ENCODE results near the gene RBMS3.
"Not testable (repeated sequence)": the region's sequence is repeated elsewhere in the genome, so short reads cannot be mapped to it uniquely, and the experiment has no call there.

RBMS3 gene

GRCh38 chr3:29440413-29441305, 159.8 kb downstream of the RBMS3 start:
- DNase-seq, result no peak

DNA sequence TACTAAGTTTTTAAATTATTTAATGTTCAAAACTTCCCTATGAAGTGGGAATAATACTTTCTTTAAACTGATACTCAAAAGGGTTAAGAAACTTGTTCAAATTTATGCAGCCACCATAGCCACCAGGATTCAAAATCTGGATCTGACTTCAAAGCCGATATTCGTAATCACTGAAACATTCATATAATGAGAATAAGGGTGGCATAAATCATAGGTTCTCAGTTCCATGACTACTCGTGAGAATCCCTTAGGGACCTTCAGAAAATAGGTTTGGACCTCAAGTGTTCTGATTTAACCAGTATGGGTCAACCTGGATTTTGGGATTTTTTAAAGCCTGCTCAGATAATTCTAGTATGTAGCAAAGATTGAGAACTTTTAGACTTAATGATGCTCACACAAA, 160.6 kb downstream of the RBMS3 start:
- DNase-seq, result no peak

- no peak for DNase-seq
Measured at GRCh38 chr3:29447946-29448627, 167.2 kb downstream of the RBMS3 start.

GRCh38 chr3:29451920-29452319, 171.0 kb downstream of the RBMS3 start:
- no peak for DNase-seq

GRCh38 chr3:29452934-29453283, 172.0 kb downstream of the RBMS3 start:
- no peak for DNase-seq

GRCh38 chr3:29453284-29454001, 172.6 kb downstream of the RBMS3 start:
- peak in 1 of 2 donors; percentile 9 for DNase-seq

- DNase-seq, result peak in 1 of 2 donors; percentile 12
Measured at GRCh38 chr3:29454161-29454611, 173.3 kb downstream of the RBMS3 start.

GRCh38 chr3:29456901-29457300, 176.0 kb downstream of the RBMS3 start:
- no peak for DNase-seq

GRCh38 chr3:29463304-29463703, 182.4 kb downstream of the RBMS3 start:
- DNase-seq, result no peak

- no peak for DNase-seq
Measured at GRCh38 chr3:29465836-29466235, 185.0 kb downstream of the RBMS3 start.

GRCh38 chr3:29466442-29466841, 185.6 kb downstream of the RBMS3 start:
- DNase-seq, result no peak

DNA sequence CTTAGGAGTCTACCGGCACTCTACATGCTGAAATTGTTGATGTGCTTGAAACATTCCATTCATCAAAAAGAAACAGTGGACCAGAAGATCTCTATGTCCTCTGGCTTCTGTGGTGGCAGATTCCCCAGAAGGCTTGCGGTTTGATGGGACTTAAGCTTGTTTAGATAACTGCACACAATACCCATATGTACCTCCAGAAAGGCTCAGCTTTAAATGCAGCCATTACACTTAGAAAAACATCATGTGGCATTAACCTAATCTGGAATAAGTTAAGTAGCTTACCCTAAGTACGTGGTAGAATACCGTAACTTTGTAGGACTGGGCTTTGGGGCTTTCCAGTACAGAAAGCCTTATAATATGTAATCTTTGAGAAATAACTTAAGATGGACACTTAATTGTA, 187.3 kb downstream of the RBMS3 start:
- no peak for DNase-seq

GRCh38 chr3:29473481-29474170, 192.8 kb downstream of the RBMS3 start:
- DNase-seq, result not testable (repeated sequence)

GRCh38 chr3:29475305-29475840, 194.5 kb downstream of the RBMS3 start:
- no peak for DNase-seq

GRCh38 chr3:29475854-29476253, 195.0 kb downstream of the RBMS3 start:
- no peak for DNase-seq

GRCh38 chr3:29478611-29479010, 197.7 kb downstream of the RBMS3 start:
- DNase-seq, result no peak

DNA sequence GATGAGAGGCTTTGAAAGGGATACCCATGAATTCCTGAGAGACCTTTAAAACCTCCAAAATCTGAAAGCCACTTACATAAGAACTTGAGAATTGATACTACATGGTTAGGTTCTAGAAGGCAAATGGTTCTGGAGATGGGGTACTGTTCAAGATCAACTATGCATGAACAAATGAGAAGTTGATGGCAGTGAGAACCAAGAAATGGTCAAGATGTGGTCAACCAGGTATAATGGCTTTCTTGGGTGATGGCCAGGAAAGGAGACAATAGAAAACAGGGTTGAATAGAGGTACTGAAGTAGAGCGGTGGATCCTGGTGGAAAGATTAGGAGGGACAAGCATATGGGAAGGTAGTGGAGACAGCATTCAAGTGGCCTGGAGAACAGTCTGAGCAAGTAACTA, 200.4 kb downstream of the RBMS3 start:
- DNase-seq, result no peak

GRCh38 chr3:29481969-29482767, 201.3 kb downstream of the RBMS3 start:
- no peak for DNase-seq

DNA sequence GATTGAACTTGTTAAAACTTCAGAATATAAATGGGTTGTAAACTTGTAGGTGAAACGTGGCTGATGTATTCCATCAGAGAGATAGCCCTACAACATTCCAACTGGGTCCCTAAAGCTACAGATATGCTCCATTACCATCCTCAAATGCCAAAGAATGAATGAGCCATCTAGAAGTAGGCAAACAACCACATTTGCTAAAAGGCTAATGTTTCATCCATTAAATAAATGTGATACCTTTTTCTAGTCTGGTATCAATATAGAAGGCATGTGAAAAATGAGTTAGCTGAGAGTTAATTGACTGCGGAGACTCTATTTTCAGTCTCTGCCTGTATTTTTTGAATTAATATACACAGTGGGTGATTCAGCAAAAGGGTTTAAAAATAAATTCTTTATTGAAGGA, 203.8 kb downstream of the RBMS3 start:
- DNase-seq, result no peak

DNA sequence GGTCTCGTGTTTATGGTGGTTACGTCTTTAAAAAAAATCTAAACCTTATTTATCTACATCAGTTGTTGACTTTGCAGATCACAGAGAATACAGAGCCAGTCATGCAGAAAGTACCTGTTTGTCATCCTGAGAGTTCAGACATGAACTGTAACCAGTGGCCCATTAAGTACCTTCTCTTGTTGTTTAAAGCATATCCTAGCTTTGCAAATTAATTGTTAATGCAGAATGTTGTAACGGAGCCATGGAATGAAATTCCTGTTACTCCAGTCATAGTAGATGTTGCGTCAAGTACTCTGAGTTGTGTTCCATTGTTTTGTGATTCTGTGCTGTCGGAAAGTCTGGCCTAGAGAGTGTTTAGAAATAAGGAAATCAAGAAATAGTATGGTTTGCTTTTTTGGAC, 205.2 kb downstream of the RBMS3 start:
- no peak for DNase-seq

DNA sequence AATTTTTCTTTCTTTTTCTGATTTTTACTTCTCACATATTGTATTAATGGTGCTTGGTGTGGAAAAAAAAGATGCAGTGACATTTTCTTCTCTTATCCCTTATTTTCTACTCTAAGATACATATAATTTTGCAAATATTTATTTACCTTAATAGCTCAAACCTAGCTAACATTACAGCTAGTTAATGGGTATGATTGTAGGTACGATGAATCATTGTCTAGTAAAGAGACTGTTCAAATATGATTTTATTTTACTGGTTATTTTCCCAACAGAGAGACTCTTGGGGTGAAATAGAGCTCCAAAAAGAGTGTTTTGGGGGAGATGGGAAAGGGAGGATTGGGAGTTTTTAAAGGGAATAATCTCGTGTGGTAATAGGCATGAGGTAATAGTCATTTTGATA, 206.0 kb downstream of the RBMS3 start:
- DNase-seq, result no peak

GRCh38 chr3:29488922-29489321, 208.1 kb downstream of the RBMS3 start:
- no peak for DNase-seq

Measured in hippocampal formation (tissue), 2 donors.